ENCODE measurements around the gene PRAMEF20.
A peak's percentile ranks its signal among the peaks of the same experiment; 100 is the strongest.
"Not testable (repeated sequence)": the region's sequence is repeated elsewhere in the genome, so short reads cannot be mapped to it uniquely, and the experiment has no call there.

PRAMEF20 gene

DNA sequence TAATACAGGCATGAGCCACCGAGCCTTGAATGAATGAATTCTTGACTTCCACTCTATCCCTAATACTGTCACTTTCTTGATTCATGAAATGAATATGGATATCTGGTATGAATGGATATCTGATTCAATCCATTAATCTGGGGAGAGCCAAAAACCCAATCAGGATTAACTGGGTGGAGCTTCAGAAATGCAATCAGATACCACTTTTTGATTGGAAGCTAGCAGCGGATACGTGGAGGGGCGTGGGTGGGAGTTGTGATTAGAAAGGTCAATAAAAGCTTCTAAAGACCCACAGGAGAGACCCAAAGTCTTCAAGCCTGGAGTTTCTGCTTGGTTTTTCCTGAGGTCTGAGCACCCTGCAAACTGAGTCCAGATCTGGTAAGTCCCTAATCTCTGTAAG lies at the start of gene PRAMEF20:
TSS of gene PRAMEF20 (plus strand) at position 301 of the 400 bp plus-strand sequence. CDS start 5,905 bp downstream, outside the sequence.
- DNase-seq = not testable (repeated sequence)

DNA sequence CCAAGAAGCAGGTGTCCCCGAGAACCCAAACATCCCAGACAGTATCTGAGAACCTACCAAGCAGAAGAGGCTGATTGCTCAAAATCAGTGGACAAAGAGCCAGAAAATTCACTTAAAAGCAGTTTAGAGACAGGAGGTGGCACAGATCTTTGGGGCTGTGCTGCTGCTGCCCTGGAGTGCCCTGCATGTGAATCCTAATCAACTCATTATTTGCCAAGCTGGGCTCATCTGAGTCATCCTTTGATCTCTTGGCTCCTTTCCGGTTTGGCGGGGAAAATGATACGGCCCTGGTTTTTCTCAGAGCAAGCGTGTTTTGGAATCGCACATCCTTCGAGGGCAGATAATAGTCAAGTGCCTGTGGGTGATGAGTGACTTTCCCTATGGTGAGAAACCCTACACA lies 47.9 kb upstream of the PRAMEF20 start:
- not testable (repeated sequence) for DNase-seq

DNA sequence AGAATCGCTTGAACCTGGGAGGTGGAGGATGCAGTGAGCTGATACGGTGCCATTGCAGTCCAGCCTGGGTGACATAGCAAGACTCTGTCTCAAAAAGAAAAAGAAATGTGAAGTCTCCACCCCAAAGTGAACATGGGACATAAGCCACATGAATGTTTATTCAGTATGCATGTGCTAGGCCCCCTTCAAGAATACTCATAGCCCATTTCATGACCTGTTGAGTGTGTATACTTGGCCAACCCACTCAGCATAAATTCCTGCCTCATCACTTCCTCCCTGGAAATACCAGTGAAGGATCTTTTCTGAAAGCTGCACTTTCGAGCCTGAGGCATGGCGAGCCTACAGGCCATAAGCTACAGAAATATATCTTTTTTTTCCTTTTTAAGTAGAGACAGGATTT lies 45.3 kb upstream of the PRAMEF20 start:
- DNase-seq = not testable (repeated sequence)

GRCh38 chr1:13366536-13366935 lies 43.7 kb upstream of the PRAMEF20 start:
- not testable (repeated sequence) for DNase-seq

- DNase-seq = not testable (repeated sequence)
Observed at GRCh38 chr1:13368544-13368943, 41.7 kb upstream of the PRAMEF20 start.

- DNase-seq = not testable (repeated sequence)
Observed at GRCh38 chr1:13378983-13379382, 31.3 kb upstream of the PRAMEF20 start.

- DNase-seq = not testable (repeated sequence)
Observed at GRCh38 chr1:13380380-13380779, 29.9 kb upstream of the PRAMEF20 start.

GRCh38 chr1:13389332-13389731 lies 20.9 kb upstream of the PRAMEF20 start, which contains the start of gene PRAMEF17:
Gene PRAMEF17, plus strand, starts transcription at chr1:13389632. Its CDS starts 26 bp downstream, at chr1:13389658.
- DNase-seq = not testable (repeated sequence)

- DNase-seq = not testable (repeated sequence)
Observed at GRCh38 chr1:13393004-13393403, 17.2 kb upstream of the PRAMEF20 start.

- not testable (repeated sequence) for DNase-seq
Observed at GRCh38 chr1:13394761-13395160, 15.5 kb upstream of the PRAMEF20 start.

- DNase-seq = not testable (repeated sequence)
Observed at GRCh38 chr1:13395311-13395710, 14.9 kb upstream of the PRAMEF20 start.

- peak; percentile 30 for DNase-seq
Observed at GRCh38 chr1:13407811-13408210, 2.4 kb upstream of the PRAMEF20 start.

GRCh38 chr1:13430495-13430894 lies 20.2 kb downstream of the PRAMEF20 start:
- no peak for DNase-seq

DNA sequence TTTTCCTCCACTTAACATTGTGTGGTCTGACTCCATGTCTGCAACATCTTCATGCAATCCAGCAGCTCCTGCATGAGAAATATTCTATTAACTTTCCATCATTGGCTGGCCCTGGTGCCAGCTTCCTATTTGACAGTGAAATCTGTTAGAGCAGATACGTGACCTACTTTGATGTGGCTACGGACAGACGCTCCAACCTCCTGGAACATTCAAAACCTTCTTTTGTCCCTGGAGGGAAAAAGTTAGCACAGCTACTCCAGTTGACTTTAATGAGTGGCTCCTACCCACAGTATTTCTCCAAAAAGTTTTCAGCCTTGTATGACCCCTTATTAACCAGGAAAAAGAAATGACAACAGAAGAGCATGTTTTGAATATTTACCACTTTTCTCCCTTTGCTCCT lies 22.0 kb downstream of the PRAMEF20 start:
- DNase-seq = no peak

- DNase-seq = not testable (repeated sequence)
Observed at GRCh38 chr1:13433694-13434358, 23.6 kb downstream of the PRAMEF20 start.

DNA sequence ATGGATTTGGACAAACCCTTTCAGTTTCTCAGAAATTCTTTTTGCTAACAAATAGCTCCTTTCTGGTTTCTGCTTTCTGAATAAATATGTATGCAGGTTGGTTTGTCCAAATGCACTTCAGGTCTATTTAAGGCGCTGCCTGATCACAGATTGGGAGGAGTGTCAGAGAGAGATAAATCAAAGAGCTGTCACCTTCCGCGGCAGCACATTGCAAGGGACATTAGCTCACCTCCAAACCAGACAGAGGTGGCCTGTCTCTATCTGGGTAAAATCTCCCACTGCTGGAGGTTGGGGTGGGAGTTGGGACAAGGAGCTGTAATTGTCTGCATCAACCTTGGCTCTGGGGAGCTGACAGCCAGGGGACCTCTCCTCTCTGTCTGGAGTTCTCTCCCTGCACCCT lies 25.2 kb downstream of the PRAMEF20 start:
- no peak for DNase-seq

DNA sequence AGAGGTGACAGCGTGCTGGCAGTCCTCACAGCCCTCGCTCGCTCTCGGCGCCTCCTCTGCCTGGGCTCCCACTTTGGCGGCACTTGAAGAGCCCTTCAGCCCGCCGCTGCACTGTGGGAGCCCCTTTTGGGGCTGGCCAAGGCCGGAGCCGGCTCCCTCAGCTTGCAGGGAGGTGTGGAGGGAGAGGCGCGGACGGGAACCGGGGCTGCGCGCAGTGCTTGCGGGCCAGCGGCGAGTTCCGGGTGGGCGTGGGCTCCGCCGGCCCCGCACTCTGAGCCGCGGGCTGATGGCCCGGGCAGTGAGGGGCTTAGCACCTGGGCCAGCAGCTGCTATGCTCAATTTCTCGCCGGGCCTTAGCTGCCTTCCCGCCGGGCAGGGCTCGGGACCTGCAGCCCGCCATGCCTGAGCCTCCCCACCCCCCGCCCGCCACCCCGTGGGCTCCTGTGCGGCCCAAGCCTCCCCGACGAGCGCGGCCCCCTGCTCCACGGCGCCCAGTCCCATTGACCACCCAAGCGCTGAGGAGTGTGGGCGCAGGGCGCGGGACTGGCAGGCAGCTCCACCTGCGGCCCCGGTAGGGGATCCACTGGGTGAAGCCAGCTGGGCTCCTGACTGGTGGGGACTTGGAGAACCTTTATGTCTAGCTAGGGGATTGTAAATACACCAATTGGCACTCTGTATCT lies 29.0 kb downstream of the PRAMEF20 start:
- DNase-seq = not testable (repeated sequence)

DNA sequence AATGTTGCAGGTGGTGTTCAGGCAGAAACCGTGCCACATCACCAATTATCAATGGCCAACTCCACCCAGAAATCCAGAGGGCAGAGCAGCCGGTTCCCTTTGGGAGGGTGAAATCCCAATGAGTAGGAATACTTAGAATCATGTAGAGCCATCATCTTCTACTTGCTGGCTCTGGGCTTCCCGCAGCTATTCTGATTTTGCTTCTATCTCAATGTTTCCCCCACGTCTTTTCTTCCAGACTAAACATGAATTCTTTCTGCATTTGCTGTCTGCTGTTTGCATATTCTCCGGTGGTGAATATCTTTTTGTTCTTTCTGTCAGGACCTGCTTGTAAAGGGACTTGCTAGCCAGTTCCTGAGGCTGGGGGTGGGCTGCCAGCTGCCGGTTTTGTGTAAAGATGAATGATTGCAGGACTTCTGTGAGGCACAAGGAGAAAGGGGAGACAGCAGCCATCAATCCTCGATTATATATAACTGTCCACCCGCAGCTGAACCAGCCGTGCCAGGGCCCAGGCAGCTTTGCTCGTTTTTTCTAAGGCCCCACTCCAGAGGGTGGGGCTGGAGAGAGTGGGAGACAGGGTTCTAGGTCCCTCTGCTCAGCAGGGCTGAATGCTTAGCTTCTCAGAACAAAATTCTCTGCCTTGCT lies 33.2 kb downstream of the PRAMEF20 start:
- no peak for DNase-seq

- no peak for DNase-seq
Observed at GRCh38 chr1:13450204-13450603, 40.0 kb downstream of the PRAMEF20 start.

- no peak for DNase-seq
Observed at GRCh38 chr1:13451399-13451965, 41.2 kb downstream of the PRAMEF20 start.

- DNase-seq = no peak
Observed at GRCh38 chr1:13456904-13457532, 46.8 kb downstream of the PRAMEF20 start.

GRCh38 chr1:13461977-13462376 lies 51.7 kb downstream of the PRAMEF20 start:
- DNase-seq = no peak

- DNase-seq = no peak
Observed at GRCh38 chr1:13462682-13463081, 52.4 kb downstream of the PRAMEF20 start.
